Right atrium auricular region (tissue), 2 donors: Measurements from ENCODE around the gene PBX4. TPM values are rescaled to one million over a fixed set of nuclear protein-coding genes. Genes with fewer than 3 reads are reported as not detected.

Source experiments
- DNase-seq: peaks from one replicate; pipeline ENCODE4 v3.0.0-alpha.2; 2019; ENCODE audit warnings: low spot score
- H3K27ac ChIP-seq, 2 donors: fragments of 200-600 bp; sonication (generic); 1 replicate in 1 of 2; 2 replicates in 1 of 2; pipeline ENCODE4 v1.5.1; 2016 to 2019
- H3K27me3 ChIP-seq, 2 donors: fragments of 200-600 bp; sonication (generic); one replicate each; pipeline versions ENCODE4 v1.5.1 to v1.6.0; 2017 to 2019
- H3K36me3 ChIP-seq: fragments of 200-600 bp; sonication (generic); one replicate; pipeline ENCODE4 v1.5.1; 2016
- H3K4me1 ChIP-seq, 2 donors: fragments of 200-600 bp; sonication (generic); one replicate each; pipeline versions ENCODE4 v1.5.1 to v1.6.0; 2017 to 2019
- H3K4me3 ChIP-seq, 2 donors: fragments of 200-600 bp; sonication (generic); 1 replicate in 1 of 2; 2 replicates in 1 of 2; pipeline ENCODE4 v1.5.1; 2017 to 2019; ENCODE audit warnings: mild to moderate bottlenecking in 1 of 2, moderate library complexity in 1 of 2
- H3K9me3 ChIP-seq, 2 donors: fragments of 200-600 bp; sonication (generic); one replicate each; pipeline ENCODE4 v1.5.1; 2019
- total RNA-seq, 2 donors: library from RNA; depleted of rRNA; stranded (reverse); fragments of >200 nt; gene quantifications; one replicate each; pipeline ENCODE4 v1.1.0, GENCODE V29; 2016
- TF ChIP-seq, protein P1 (sequence below), 2 donors: fragments of 200-600 bp; sonication (generic); IDR thresholded peaks; one replicate each; pipeline ENCODE4 v1.5.1; 2019; ENCODE audit warnings: antibody characterized with exemption in 2 of 2

The PBX4 gene
- total RNA-seq, 2 donors from 2014 or later: not detected

GRCh38 chr19:19530889-19531288 is 87.6 kb downstream of the PBX4 start:
- no peaks in the 10 kb centered on the region for H3K27me3 ChIP-seq
- H3K36me3 ChIP-seq: peaks cover 24% of the 10 kb centered on the region
- H3K9me3 ChIP-seq: no peaks in the 10 kb centered on the region
- DNase-seq: no peak
- TF ChIP-seq, protein P1, sequence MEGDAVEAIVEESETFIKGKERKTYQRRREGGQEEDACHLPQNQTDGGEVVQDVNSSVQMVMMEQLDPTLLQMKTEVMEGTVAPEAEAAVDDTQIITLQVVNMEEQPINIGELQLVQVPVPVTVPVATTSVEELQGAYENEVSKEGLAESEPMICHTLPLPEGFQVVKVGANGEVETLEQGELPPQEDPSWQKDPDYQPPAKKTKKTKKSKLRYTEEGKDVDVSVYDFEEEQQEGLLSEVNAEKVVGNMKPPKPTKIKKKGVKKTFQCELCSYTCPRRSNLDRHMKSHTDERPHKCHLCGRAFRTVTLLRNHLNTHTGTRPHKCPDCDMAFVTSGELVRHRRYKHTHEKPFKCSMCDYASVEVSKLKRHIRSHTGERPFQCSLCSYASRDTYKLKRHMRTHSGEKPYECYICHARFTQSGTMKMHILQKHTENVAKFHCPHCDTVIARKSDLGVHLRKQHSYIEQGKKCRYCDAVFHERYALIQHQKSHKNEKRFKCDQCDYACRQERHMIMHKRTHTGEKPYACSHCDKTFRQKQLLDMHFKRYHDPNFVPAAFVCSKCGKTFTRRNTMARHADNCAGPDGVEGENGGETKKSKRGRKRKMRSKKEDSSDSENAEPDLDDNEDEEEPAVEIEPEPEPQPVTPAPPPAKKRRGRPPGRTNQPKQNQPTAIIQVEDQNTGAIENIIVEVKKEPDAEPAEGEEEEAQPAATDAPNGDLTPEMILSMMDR (IDR thresholded peaks at IDR 0.05): no peak
- H3K27ac ChIP-seq: no peak overlapping the region
- no peak overlapping the region for H3K4me3 ChIP-seq
- H3K4me1 ChIP-seq: peaks cover 0 to 33% of the 10 kb centered on the region in 2 donors

DNA sequence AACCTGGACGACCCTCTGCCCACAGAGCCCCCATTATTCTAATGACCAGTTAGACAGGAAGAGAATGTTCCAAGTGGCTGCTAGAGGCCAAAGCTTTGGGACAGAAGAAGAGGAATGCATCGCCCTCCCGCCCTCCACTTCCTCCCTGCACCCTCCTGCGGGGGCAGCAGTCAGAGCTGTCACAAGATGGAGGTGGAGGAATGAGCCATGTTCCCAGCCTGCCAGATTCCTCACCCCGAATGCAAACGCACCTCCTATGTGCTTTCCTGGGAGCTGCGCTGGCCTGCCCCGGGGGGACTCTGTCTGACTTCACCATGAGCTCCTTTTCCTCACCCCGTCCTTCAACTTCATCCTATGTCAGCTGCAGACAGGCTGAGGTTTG is 88.1 kb downstream of the PBX4 start:
- TF ChIP-seq, protein P1 (IDR thresholded peaks at IDR 0.05): no peak
- Histone ChIP-seq H3K27me3 (no peaks in the 10 kb centered on the region), H3K4me1 (peaks cover 0 to 38% of the 10 kb centered on the region in 2 donors), H3K36me3 (peaks cover 25% of the 10 kb centered on the region), H3K9me3 (no peaks in the 10 kb centered on the region), H3K4me3 (no peak overlapping the region), H3K27ac (no peak overlapping the region)
- DNase-seq: no peak

- Histone ChIP-seq H3K4me1 (peaks cover 0 to 39% of the 10 kb centered on the region in 2 donors), H3K9me3 (no peaks in the 10 kb centered on the region), H3K36me3 (peaks cover 25% of the 10 kb centered on the region), H3K27ac (no peak overlapping the region), H3K27me3 (no peaks in the 10 kb centered on the region), H3K4me3 (no peak overlapping the region)
- TF ChIP-seq, protein P1 (IDR thresholded peaks at IDR 0.05): no peak
- no peak for DNase-seq
These were observed 88.6 kb downstream of the PBX4 start for GRCh38 chr19:19529783-19530422.

DNA sequence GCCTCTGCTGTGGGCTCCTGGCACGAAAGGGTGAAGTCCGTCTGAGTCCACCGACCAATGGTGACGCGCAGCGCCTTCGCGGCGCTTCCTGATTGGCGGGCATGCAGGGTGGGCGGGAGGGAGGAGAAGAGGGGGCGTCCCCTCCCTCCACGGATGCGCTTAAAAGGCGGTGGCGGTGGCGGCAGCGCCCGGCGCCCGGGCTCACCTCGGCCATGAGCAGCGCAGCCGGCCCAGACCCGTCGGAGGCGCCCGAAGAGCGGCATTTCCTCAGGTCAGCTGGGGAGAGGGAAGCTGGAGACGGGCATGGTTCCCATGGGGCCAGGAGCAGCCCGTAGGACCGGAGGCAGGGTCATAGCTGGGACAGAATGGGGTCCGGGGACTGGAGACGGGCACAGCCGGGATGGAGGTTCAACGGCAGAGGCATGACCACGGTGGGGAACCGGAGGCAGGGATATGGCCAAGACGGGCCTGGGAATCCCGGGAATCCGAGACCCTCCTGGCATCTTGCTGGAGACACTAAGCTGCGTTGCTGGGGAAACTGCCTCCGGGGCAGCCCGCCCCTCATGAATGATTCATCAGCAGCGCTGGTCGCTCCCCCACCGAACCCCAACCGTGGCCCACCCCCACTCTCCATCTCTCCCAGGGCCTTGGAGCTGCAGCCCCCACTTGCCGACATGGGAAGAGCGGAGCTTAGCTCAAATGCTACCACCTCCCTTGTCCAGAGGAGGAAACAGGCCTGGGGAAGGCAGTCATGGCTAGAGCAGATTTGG is 89.6 kb downstream of the PBX4 start, which contains the start of gene YJEFN3:
Gene YJEFN3 (plus strand): TSS at position 191 of the 770 bp plus-strand sequence. CDS start 22 bp downstream, at position 213.
- H3K9me3 ChIP-seq: no peaks in the 10 kb centered on the region
- peaks cover 0 to 39% of the 10 kb centered on the region in 2 donors for H3K4me1 ChIP-seq
- peaks cover 29% of the 10 kb centered on the region for H3K36me3 ChIP-seq
- TF ChIP-seq, protein P1 (IDR thresholded peaks at IDR 0.05): no peak
- H3K27me3 ChIP-seq: no peaks in the 10 kb centered on the region
- DNase-seq: no peak
- peak within 1 kb of the TSS; percentile 17 to 26 for H3K4me3 ChIP-seq
- no peak within 1 kb of the TSS for H3K27ac ChIP-seq

DNA sequence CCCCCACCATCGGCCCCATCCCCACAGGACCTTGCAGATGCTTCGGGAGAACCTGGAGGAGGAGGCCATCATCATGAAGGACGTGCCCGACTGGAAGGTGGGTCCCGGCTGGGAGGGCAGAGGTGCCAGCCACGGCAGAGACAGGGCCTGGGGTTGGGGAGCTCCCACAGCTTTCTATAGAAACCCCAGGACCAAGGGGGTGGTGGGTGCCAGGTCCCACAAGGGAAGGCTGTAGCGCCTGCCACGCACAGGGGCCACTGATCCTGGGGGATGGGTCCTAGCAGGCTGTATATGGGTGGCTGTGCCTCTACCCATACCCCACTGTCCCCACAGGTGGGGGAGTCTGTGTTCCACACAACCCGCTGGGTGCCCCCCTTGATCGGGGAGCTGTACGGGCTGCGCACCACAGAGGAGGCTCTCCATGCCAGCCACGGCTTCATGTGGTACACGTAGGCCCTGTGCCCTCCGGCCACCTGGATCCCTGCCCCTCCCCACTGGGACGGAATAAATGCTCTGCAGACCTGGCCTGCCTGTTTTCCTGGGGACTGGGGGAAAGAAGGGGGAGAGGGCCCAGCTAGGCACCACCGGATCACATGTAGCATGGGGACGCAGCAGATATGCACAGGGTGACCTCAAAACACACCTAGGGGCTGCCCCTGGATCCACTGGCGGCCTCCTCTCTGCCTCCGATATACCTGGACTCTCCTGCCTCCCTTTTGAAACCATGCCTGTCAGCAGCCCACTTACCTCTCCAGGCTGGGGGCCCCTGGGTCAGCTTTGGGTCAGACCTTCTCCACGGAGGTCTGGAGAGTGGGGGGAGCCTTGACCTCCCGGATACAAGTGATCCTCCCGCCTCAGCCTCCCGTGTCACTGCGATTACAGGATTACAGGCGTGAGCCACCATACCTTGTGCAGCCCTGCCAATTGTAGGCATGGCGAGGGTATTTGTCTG is 90.5 kb downstream of the PBX4 start:
- DNase-seq: no peak
- H3K36me3 ChIP-seq: peaks cover 33% of the 10 kb centered on the region

More for the DNA sequence above, 90.5 kb downstream of the PBX4 start:
- Histone ChIP-seq H3K27ac (no peak overlapping the region), H3K4me3 (no peak overlapping the region), H3K27me3 (no peaks in the 10 kb centered on the region), H3K9me3 (no peaks in the 10 kb centered on the region), H3K4me1 (peaks cover 0 to 39% of the 10 kb centered on the region in 2 donors)
- TF ChIP-seq, protein P1 (IDR thresholded peaks at IDR 0.05): no peak
